NCI-H146 (cell line): ENCODE data around the gene GID4.

Source experiments
- DNase-seq: peaks from one replicate; lab custom pipeline; 2025; lab: John Stamatoyannopoulos, UW

Gene GID4

DNA sequence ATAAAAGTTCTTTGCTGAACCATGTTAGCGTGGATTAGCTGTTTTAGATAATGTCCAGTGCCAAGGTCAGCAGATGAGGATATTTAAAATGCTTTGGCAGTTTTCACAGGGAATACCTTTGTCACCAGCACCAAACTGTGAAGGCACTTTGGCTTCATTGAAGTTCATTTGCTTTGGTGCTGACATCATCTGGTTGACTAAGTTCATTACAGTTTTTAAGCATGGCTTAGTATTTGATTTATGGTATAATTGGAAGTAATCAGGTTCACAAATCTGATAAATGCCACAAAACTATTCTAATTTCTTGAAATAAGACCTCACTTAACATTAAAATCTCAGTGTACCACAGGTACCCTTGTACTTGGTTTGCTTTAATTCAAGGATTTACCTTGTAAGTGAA lies 4.3 kb downstream of the GID4 start:
- DNase-seq, result no peak

DNA sequence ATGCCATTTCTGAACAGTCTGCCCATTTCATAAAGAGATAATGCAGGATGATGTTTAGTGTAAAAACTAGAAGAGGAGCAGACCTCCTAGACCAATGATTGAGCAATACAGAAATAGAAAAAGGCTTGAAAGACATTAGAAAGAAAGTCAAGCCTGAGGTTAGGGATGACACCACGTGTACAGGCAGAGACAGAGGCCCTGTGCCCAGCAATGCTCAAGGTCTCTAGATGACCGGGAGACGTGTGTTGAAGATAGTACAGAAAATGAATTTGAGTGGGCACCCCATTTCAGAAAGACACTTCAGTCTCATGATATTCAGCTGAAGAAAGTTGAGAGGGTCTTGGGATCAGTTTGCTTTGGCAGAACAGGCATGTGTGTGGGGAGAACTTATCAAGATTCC lies 5.4 kb downstream of the GID4 start:
- no peak for DNase-seq

DNA sequence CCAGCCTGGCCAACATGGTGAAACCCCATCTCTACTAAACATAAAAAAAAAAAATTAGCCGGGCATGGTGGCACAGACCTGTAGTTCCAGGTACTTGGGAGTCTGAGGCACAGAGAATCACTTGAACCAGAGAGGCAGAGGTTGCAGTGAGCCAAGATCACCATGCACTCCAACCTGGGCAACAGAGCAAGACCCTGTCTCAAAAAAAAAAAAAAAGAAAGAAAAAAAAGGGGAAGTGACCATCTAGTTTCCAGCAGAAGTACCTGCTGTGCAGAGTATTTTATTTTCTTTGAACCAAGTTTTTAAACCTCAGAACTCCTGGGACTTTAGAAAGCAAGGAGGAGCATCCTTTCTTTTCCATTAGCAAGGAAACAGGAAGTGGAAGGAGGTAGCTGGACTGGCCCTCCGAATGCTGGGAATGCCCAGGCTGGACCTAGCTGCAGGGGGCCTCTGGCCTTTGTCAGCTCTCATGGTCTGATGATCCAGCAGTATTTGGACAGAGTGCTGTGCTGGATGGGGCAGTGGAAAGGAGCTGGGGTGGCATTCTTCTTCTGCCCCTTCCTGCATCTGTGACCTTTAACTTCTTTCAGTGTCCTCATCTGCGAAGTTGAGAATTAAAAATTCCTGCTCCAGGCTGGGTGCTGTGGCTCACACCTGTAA lies 6.6 kb downstream of the GID4 start:
- DNase-seq, result no peak

DNA sequence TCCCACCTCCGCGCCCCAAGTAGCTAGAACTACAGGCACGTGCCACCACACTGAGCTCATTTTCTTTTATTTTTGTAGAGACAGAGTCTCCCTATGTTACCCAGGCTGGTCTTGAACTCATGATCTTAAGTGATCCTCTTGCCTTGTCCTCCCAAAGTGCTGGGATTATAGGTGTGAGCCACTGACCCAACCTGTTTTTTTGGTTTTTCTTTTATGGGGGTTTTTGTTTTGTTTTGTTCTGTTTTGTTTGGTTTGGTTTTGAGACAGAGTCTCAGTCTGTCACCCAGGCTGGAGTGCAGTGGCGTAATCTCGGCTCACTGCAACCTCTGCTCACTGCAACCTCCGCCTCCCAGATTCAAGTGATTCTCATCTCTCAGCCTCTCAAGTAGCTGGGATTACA lies 16.4 kb downstream of the GID4 start:
- DNase-seq, result no peak

DNA sequence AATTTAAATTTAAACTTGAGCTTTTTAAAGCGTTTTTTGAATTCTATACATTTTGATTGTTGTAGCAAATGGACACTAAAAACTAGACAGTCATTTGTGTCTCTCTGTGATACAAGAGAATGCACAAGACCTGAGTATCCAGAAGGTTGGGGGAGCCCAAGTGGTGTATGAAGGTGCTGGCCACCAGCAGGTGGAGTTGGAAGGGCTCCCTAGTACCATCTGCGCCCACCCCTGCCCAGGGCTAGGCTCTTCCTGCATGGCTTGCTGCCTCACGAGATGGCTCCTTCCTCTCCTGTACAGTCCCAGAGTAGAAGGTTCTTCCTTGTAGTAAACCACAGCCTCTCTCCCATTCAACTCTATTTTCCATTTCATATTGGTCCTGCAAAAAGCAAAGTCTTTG lies 17.0 kb downstream of the GID4 start:
- no peak for DNase-seq

DNA sequence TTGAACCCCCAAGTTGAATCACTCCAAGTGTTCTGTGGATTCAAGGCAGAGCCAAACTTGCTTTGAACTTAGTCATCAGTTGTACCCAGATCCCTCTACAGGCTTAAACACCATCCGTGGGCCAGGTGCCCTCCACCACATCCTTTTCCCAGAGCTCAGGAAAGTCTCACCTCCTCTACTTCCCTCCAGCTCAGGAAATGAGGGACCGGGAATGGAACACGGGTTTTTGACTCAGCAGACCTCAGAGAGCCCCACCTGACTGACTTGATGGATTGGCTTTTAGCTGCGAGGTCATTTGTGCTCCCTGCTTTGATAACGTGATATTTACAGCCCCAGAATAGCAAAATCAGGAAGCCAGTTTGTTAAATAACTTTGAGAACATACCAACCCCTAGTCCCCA lies 20.1 kb downstream of the GID4 start:
- DNase-seq, result no peak

DNA sequence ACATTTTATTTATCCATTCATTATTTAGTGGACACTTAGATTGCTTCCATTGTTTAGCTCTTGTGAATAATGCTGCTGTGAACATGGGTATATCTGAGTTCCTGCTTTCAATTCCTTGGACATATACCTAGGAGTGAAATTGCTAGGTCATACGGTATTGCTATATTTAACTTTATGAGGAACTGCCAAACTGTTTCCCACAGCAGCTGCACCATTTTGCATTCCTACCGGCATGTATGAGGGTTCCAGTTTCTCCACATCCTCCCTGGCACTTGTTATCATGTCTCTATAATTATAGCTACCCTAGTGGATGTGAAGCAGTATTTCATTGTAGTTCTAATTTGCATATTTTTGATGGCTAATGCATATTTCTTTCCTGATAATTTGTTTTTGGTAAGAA lies 24.8 kb downstream of the GID4 start:
- DNase-seq, result no peak

DNA sequence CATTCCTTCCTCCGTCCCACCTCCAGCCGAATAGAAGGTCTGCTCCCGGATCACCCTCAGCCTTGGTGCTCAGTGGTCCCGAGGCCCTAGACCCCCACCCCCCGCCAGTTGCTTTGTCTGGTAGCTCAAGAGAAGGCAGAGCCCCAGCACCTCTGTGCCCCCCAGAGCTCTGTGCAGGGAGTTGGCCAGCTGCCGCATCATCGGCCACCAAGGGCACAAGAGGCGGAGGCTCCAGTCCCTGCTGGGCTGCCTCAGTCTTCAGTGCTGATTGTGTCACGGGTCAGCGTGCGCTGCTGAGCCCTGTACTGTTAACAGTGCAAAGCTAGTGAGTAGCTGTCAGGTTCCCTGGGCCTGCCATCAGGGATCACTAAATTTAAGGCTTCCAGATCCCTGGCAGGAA lies 26.3 kb downstream of the GID4 start:
- no peak for DNase-seq

DNA sequence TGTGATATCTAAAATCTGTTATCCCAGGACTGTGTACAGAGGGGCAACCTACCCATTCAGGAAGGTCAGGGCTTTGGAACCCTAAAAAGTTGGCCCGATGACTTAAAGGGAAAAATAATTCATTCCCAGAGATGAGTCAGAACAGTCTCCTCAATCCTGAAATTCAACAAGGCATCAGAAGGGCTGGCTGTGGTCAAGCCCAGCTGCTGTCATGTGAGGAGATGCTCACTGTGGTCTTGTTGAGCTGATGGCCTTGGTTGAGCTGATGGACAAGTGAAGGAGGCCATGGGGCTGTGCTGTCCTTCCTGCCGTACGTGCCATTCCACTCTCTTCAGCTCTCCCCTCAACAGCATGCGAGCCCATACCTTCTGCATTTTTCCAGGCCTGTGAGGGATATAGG lies 27.7 kb downstream of the GID4 start:
- DNase-seq, result no peak

DNA sequence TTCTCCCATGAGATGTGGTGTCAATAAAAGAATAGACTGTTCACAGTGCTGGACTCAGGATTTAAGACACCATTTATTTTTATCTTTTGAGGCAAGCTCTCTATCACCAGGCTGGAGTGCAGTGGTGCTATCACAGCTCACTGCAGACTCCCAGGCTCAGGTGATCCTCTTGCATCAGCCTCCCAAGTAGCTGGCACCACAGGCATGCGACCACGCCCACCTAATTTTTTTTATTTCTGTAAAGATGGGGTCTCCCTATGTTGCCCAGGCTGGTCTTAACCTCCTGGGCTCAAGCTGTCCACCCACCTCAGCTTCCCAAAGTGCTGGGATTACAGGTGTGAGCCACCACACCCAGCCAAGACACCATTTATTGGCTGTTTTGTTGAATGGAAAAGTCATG lies 29.9 kb downstream of the GID4 start:
- no peak for DNase-seq

DNA sequence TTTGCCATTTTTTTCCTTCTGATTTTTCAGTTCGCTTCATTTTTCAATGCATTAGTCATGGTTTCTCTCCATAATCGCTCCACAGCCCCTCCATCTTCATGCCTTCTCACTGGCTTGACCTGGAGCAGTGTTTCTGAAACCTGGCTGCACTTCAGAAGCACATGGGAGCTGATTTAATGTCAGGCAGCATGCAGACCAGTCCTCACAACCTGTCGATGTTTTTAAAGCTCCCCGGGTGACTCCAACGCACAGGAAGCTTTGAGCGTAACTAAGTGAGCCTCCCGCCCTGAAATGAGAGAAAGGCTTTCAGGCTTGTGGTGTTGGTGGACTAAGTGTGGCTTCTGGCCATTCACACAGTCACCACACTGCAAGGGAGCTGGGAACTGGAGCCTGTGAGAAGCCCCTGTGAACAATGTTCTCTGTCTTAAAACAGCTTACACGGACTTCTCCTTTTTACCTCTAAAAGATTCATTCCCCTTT lies 31.7 kb downstream of the GID4 start:
- peak; percentile 57 for DNase-seq

DNA sequence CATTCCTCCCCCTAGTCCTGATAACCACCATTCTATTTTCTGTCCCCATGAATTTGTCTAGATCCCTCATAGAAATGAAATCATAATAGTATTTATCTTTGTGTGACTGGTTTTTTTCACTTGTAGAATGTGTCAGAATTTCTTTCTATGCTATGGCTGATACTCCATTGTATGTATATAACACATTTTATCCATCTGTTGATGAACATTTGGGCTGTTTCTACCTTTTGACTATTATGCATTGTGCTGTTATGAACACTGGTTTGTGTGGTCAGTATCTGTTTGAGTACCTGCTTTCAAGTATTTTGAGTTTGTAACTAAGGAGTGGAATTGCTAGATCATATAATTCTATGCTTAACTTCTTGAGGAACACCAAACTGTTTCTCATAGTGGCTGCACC lies 32.5 kb downstream of the GID4 start:
- DNase-seq, result no peak

DNA sequence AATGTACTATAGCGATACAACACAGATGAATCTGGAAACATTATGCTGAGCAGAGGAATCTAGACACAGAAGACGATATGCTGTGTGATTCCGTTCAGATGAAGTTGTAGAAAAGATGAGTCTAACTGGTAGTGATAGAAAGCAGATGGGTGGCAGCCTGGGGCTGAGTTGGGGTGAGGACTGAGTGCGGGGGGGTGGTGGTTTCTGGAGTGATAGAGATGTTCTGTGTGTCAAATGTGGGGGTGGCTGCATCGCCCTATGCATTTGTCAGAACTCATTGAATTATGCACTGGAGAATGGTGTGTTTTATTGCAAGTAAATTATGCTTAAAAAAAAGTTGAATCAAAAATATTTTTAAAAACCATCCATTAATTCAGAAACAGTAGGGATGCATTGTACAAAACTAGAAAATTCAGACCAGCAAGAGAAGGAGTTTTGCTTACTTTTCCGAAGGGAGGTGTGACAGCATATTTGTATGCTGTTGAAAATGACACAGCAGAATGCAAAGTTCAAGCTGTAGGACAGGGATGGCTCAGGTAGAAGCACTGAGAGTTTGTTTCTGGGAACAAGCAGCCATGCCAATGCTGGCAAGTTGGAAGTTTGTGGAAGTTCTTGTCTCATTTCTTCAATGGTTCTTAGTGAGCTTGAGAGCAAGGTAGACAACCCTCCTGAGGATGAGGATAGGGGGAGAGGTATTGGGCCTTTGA lies 35.5 kb downstream of the GID4 start:
- no peak for DNase-seq

DNA sequence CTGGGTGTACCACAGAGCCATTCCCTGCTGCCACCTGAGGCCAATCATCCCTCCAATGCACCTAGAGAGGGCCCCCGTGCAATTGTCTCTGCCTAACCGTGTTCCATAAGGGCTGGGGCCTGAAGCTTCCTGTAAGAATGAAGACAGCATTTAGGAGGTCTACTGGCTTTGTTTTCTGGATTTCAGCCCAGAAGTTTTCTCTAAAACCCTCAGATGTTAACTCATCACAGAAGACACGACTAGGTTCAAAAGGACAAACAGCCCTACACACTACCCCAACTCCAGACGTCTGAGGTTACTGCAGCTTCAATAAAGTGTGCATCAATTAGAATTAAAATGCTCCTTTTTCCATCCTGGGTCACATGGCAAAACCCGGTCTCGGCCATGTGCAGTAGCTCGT lies 37.7 kb downstream of the GID4 start:
- DNase-seq, result no peak

DNA sequence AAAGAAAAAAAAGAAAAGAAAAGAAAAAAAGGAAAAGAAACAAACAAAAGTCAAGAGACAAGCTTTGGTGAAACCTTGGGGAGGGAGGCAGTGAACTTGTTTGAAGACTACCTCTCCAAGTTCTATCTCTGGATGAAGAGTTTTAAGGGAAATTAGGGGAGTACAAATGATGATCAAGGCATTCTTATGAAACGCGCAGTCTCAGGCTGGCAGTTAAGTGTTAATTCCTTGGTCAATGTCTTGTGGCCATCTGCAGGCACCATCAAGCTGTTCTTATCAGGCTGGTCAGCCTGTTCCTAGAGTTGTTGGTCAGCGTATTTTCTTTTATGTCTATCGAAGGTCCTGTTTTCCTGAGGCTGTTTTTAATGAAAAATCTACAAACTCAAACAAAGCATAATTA lies 40.3 kb downstream of the GID4 start:
- no peak for DNase-seq

DNA sequence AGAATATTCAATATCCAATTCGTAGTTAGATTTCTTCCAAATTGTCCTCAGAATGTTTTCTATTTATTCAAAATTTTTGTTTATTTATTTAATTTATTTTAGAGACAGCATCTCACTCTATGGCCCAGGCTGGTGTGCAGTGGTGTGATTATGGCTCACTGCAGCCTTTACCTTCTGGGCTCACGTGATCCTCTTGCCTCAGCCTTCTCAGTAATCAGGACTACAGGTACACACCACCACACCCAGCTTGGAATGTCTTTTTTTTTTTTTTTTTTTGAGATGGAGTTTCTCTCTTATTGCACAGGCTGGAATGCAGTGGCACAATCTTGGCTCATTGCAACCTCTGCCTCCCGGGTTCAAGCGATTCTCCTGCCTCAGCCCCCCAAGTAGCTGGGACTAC lies 45.0 kb downstream of the GID4 start:
- no peak for DNase-seq

DNA sequence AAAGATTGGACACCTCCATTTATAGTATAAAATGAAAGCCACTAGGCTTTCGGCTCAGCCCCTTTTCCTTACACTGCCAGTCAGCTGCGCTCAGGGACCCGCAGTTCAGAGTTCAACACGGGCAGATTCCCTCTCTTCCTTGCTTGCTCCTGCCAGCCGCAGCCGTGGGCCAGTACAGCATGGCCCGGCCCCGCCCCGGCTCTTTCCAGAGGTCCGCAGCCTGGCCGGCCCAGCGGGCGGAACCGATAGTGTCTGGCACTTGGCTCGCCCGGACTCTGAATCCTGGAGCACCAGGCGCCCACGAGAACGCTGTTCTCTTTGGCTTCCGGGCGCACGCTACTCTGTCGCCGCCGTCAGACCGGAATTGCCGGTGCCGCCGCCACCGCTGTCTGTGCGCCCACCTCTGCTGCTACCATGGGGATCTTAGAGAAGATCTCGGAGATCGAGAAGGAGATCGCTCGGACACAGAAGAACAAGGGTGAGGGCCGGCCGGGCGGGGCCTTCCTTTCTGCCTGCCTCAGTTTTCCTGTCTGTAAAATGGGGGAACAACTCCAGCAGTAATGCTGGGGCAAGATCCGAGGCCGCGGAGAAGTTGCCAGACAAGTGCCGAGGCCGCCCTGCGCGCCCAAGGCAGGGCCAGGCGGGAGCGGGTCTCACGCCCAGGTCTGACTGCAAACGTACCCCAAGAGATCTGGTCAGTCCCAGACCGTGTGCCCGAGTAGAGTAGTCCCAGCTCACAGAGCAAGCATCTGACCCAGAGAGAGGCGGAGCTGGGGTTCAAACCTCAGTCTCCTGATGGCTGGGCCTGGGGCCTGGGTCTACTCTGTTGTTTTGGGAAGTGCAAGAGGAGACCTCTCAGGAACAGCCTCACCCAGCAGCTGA lies 48.6 kb downstream of the GID4 start, which contains the start of gene DRG2:
Gene DRG2, plus strand, starts transcription at position 339 of the 882 bp plus-strand sequence. Its CDS starts 76 bp downstream, at position 415.
- DNase-seq, result peak; percentile 93

DNA sequence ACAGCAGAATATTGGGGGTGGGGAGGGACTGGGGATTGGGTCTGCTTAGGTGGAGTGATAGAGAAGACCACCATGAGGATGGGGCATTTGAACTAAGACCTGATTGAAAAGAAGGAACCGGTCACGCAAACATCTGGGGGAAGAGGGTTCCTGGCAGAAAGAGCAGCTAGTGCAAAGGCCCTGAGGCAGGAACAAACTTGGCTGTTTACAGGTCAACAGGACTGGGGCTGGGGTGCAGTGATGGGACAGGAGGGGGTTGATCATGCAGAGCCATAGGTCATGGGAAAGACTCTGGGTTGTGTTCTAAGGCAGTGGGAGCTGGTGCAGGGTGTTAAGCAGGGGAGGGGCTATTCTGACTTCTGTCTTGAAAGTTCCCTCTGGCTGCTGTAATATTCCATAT lies 50.4 kb downstream of the GID4 start:
- DNase-seq, result no peak

DNA sequence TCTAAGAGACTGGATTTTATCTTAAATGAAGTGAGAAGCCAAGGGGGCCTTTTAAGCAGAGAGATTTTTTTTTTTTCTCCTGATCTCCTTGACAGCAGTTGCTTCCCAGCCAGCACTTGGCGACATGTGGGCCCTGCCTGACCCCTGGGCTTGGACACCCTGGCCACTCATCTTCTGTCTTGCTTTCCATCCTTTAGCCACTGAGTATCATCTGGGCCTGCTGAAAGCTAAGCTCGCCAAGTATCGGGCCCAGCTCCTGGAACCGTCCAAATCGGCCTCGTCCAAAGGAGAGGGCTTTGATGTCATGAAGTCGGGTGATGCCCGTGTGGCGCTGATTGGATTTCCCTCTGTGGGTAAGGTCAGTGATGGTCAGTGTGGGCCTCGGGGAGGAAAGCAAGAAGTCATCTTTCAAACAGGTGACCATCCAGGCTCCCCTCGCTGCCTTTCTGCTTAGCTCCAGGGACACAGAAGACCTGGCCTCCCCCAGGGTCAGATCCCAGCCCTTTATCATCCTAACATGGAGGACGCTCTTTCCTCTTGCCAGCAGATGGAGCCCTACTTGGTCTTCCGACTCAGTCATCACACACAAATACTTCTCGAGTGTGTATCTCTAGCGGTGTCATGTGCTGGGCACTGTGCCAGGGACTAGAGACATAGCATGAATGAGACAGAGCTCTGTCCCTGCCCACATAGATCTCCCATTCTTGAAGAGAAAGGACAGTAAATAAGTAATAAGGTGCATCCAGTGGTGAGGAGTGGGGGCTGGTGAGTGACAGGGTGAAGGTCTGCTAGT lies 54.6 kb downstream of the GID4 start:
- peak; percentile 17 for DNase-seq

DNA sequence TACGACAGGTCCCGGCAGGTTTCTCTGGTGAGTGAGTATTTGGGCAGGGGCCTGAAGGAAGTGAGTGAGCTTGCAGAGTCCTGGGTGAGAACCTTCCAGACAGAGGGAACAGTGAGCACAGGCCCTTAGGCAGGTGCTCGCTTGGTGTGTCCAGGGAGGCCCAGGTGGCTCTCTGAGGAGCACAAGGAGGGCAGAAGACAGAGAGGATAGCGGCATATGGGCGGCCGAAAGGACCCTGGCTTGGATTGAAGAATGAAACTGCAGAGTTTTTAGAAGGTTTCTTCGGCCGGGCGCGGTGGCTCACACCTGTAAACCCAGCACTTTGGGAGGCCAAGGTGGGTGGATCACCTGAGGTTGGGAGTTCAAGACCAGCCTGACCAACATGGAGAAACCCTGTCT lies 55.2 kb downstream of the GID4 start:
- no peak for DNase-seq

DNA sequence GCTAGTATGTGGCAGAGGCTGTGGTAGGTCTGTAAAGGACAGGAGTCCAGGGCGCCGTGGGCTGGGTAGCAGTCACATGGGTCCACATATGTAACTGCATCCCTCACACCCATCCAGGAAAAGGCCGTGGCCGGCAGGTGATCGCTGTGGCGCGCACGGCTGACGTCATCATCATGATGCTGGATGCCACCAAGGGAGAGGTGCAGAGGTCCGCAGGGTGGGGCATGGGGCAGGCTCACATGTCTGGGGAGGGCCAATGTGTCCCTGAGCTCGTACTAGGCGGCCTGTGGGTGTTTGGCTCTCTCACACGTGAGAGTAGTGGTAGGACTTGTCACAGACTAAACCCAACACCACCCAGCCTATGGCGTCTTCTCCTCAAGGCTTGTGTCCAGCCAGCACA lies 60.3 kb downstream of the GID4 start:
- DNase-seq, result no peak

DNA sequence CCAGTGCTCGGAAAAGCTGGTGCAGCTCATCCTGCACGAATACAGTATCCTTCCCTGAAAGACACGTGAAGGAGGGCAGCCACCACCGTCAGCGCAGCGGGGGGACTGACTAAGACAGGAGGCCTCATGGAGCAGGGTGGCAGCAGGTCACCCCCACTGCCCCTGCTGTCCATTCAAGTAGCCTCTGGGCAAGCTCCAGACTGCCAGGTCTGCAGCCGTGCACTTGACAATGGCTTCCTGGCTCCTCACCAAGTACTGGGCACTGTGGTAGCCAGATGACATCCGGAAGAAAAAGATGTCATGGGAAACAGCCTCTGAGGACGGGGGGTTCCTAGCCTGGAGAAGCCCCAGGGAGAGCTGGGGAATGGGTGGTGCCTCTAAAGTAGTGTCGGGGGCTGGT lies 61.4 kb downstream of the GID4 start:
- no peak for DNase-seq
